ENCODE data around the gene MYCBP2. TPM values are rescaled to one million over a fixed set of nuclear protein-coding genes. Genes with fewer than 3 reads are reported as not detected.
"Not testable (repeated sequence)": the region's sequence is repeated elsewhere in the genome, so short reads cannot be mapped to it uniquely, and the experiment has no call there.

MYCBP2 gene
- total RNA-seq, 1 donor from 2014 or later, result 71.3 TPM

- no peak for DNase-seq (ENCODE audit: low read depth)
These were observed 12.1 kb upstream of the MYCBP2 start for GRCh38 chr13:77338961-77339401.

GRCh38 chr13:77338329-77338728 is 11.4 kb upstream of the MYCBP2 start:
- no peak for DNase-seq (ENCODE audit: low read depth)

- no peak for DNase-seq (ENCODE audit: low read depth)
These were observed 10.3 kb upstream of the MYCBP2 start for GRCh38 chr13:77337159-77337558.

- DNase-seq (ENCODE audit: low read depth), result no peak
These were observed 8.6 kb upstream of the MYCBP2 start for GRCh38 chr13:77335543-77335942.

- no peak for DNase-seq (ENCODE audit: low read depth)
These were observed 6.7 kb upstream of the MYCBP2 start for GRCh38 chr13:77333594-77333993.

GRCh38 chr13:77331421-77331820 is 4.5 kb upstream of the MYCBP2 start:
- DNase-seq (ENCODE audit: low read depth), result no peak

- no peak for DNase-seq (ENCODE audit: low read depth)
These were observed 3.2 kb upstream of the MYCBP2 start for GRCh38 chr13:77329911-77330584.

GRCh38 chr13:77329133-77329910 is 2.4 kb upstream of the MYCBP2 start:
- peak; percentile 98 for DNase-seq (ENCODE audit: low read depth)

GRCh38 chr13:77328819-77329132 is 1.9 kb upstream of the MYCBP2 start:
- DNase-seq (ENCODE audit: low read depth), result no peak

GRCh38 chr13:77325371-77325980 is 1.4 kb downstream of the MYCBP2 start:
- DNase-seq (ENCODE audit: low read depth), result no peak

- DNase-seq (ENCODE audit: low read depth), result no peak
These were observed 3.0 kb downstream of the MYCBP2 start for GRCh38 chr13:77323858-77324257.

- no peak for DNase-seq (ENCODE audit: low read depth)
These were observed 7.4 kb downstream of the MYCBP2 start for GRCh38 chr13:77319536-77319935.

GRCh38 chr13:77318741-77319140 is 8.2 kb downstream of the MYCBP2 start:
- no peak for DNase-seq (ENCODE audit: low read depth)

- DNase-seq (ENCODE audit: low read depth), result no peak
These were observed 10.5 kb downstream of the MYCBP2 start for GRCh38 chr13:77316430-77316829.

GRCh38 chr13:77315509-77315908 is 11.4 kb downstream of the MYCBP2 start:
- DNase-seq (ENCODE audit: low read depth), result not testable (repeated sequence)

- no peak for DNase-seq (ENCODE audit: low read depth)
These were observed 13.0 kb downstream of the MYCBP2 start for GRCh38 chr13:77313923-77314322.

GRCh38 chr13:77312311-77312710 is 14.6 kb downstream of the MYCBP2 start:
- DNase-seq (ENCODE audit: low read depth), result no peak

- DNase-seq (ENCODE audit: low read depth), result peak; percentile 16
These were observed 16.2 kb downstream of the MYCBP2 start for GRCh38 chr13:77310579-77311279.

- no peak for DNase-seq (ENCODE audit: low read depth)
These were observed 16.7 kb downstream of the MYCBP2 start for GRCh38 chr13:77310161-77310560.

GRCh38 chr13:77309254-77309653 is 17.6 kb downstream of the MYCBP2 start:
- DNase-seq (ENCODE audit: low read depth), result no peak

GRCh38 chr13:77306458-77306857 is 20.4 kb downstream of the MYCBP2 start:
- DNase-seq (ENCODE audit: low read depth), result no peak

GRCh38 chr13:77305266-77305665 is 21.6 kb downstream of the MYCBP2 start:
- DNase-seq (ENCODE audit: low read depth), result no peak

Data from myocyte (in vitro differentiated cells).